ENCODE results near the gene PRADC1. TPM values are rescaled to one million over a fixed set of nuclear protein-coding genes. Genes with fewer than 3 reads are reported as not detected.
"Not testable (repeated sequence)": the region's sequence is repeated elsewhere in the genome, so short reads cannot be mapped to it uniquely, and the experiment has no call there.

PRADC1 gene
- 7.3 TPM for total RNA-seq

- FAIRE-seq: peak; percentile 79
- peak; percentile 97 for DNase-seq (ENCODE audit: low spot score in 2 of 2)
These were observed at the start of gene PRADC1 for GRCh38 chr2:73233154-73233931. Gene PRADC1, minus strand, starts transcription at chr2:73233239. Its CDS starts 79 bp downstream, at chr2:73233160.

- no peak for FAIRE-seq
- no peak for DNase-seq (ENCODE audit: low spot score in 2 of 2)
These were observed 48.2 kb upstream of the PRADC1 start for GRCh38 chr2:73281244-73281643.

GRCh38 chr2:73279852-73280251, 46.8 kb upstream of the PRADC1 start:
- DNase-seq (ENCODE audit: low spot score in 2 of 2): no peak
- FAIRE-seq: no peak

- DNase-seq (ENCODE audit: low spot score in 2 of 2) (no peak), FAIRE-seq (no peak)
These were observed 39.2 kb upstream of the PRADC1 start for GRCh38 chr2:73272270-73272669.

GRCh38 chr2:73269686-73270465, 36.8 kb upstream of the PRADC1 start:
- no peak for FAIRE-seq
- DNase-seq (ENCODE audit: low spot score in 2 of 2): no peak

GRCh38 chr2:73268830-73269685, 36.0 kb upstream of the PRADC1 start:
- FAIRE-seq (no peak), DNase-seq (ENCODE audit: low spot score in 2 of 2) (peak in 1 of 2 donors; percentile 54)

GRCh38 chr2:73268366-73268829, 35.4 kb upstream of the PRADC1 start:
- DNase-seq (ENCODE audit: low spot score in 2 of 2) (no peak), FAIRE-seq (no peak)

GRCh38 chr2:73267008-73267407, 34.0 kb upstream of the PRADC1 start:
- no peak for DNase-seq (ENCODE audit: low spot score in 2 of 2)
- no peak for FAIRE-seq

GRCh38 chr2:73266061-73266901, 33.2 kb upstream of the PRADC1 start:
- DNase-seq (ENCODE audit: low spot score in 2 of 2) (no peak), FAIRE-seq (no peak)

GRCh38 chr2:73265298-73266060, 32.4 kb upstream of the PRADC1 start:
- FAIRE-seq (no peak), DNase-seq (ENCODE audit: low spot score in 2 of 2) (no peak)

GRCh38 chr2:73264783-73265182, 31.7 kb upstream of the PRADC1 start:
- FAIRE-seq: no peak

GRCh38 chr2:73264332-73264606, 31.2 kb upstream of the PRADC1 start:
- DNase-seq (ENCODE audit: low spot score in 2 of 2): no peak
- no peak for FAIRE-seq

More at GRCh38 chr2:73264783-73265182, 31.7 kb upstream of the PRADC1 start:
- no peak for DNase-seq (ENCODE audit: low spot score in 2 of 2)

GRCh38 chr2:73263540-73264331, 30.7 kb upstream of the PRADC1 start:
- DNase-seq (ENCODE audit: low spot score in 2 of 2): no peak

GRCh38 chr2:73262691-73263429, 29.8 kb upstream of the PRADC1 start:
- DNase-seq (ENCODE audit: low spot score in 2 of 2); FAIRE-seq: not testable (repeated sequence)

More at GRCh38 chr2:73263540-73264331, 30.7 kb upstream of the PRADC1 start:
- no peak for FAIRE-seq

GRCh38 chr2:73262108-73262651, 29.1 kb upstream of the PRADC1 start:
- FAIRE-seq (no peak), DNase-seq (ENCODE audit: low spot score in 2 of 2) (no peak)

GRCh38 chr2:73260338-73260984, 27.4 kb upstream of the PRADC1 start:
- FAIRE-seq (no peak), DNase-seq (ENCODE audit: low spot score in 2 of 2) (peak; percentile 63 to 75)
